Measurements from ENCODE around the gene CCDC150.

- TF ChIP-seq CTCF (IDR thresholded peaks at IDR 0.05) (no peak), POLR2A (IDR thresholded peaks at IDR 0.05) (no peak)
Measured at GRCh38 chr2:196591621-196592022, 47.9 kb upstream of the CCDC150 start.

Measured in adrenal gland (tissue), 5 donors.